GM18861 (cell line): ENCODE results near the gene ARHGAP42.

Experiments used
- ATAC-seq: cut with Tn5 transposase; IDR thresholded peaks from one replicate; pipeline ENCODE4 v1.9.1; 2021; ENCODE audit not compliant: unreplicated experiment

ARHGAP42 gene

DNA sequence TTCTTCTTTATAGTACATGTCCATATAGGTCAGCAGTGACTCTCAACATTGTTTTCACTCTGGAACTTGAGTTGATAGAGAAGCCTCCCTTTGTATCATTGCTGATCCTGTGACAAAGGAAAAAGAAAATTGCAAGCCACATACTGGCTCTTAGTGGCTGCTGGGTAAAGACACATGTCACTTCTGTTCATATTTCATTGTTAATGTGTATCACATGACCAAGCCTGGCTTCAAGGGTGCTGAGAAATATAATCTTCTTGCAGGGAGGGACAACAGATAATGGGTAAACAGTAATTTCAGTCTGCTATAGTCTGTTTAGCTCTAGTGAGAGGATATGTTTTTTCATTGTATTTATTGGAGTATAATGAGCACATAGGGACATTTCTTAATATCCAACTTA lies 269.3 kb downstream of the ARHGAP42 start:
- no peak for ATAC-seq

DNA sequence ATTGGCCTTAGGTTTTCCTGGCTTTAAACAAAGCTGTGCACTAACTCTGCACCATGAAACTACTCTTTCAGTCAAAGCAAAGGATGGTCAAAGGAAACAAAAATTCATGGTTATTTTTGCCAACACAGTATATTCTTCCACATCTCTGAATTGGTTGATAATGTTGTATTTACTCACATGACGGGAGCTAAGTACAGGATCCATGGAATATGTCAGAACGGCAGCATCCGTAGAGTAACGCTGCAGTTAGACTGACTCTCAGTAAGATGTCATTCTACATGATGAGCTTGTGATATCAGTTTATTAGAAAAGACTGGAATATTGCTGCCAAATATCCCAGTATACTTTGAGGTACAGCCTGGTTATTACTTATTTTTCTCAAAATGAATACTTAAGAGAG lies 270.4 kb downstream of the ARHGAP42 start:
- no peak for ATAC-seq

DNA sequence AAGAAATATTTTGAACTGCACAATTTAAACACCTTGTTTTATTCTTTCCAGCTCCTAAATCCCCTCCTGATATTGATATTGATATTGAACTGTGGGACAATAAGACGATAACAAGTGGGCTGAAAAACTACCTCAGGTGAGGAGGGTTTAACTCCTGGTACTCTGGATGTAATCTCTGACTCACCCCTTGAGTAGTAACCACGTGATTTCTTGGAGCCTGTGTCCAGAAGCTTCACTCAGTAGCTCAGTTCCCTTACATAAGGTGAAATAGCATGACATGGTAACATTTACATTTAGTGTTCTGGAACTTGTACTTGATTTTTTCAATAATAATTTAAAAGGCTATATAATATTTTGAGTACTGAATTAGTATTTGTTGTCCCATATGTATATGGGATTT lies 274.5 kb downstream of the ARHGAP42 start:
- no peak for ATAC-seq

DNA sequence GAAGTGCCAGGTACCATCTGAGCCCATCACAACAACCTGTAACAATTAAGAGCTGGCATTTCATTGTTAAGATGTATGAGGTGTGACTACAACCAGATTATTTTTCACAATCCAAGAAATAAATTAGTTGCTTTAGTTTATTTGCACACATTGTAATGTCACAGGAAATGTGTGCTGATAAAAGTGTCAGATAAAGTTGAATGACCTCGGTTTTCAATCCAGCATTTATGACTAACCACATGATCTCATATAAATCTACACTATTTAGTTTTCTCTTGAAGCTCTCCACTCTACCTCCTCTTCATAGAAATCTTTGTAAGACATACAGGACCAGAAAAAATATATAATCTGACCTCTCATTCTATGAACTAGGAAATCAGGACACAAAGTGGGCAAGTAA lies 276.3 kb downstream of the ARHGAP42 start:
- no peak for ATAC-seq

DNA sequence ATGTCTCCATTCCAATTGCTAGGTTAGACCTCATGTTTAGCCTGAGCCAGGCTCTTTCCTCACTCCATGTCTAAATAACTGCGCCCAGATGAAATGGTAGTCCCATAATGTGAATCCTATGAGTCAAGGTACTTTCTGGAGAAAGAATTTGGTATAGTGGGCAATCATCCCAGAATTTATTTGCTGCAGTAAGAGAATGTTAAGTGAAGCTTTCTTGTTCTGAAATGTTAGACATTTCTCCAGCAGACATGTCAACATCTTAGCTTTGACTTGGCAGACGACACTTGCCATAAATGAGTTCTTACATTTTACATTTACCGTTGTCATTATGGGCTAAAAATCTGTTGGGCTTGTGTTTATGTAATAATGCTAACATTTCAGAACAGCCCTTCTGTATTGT lies 277.3 kb downstream of the ARHGAP42 start:
- no peak for ATAC-seq

DNA sequence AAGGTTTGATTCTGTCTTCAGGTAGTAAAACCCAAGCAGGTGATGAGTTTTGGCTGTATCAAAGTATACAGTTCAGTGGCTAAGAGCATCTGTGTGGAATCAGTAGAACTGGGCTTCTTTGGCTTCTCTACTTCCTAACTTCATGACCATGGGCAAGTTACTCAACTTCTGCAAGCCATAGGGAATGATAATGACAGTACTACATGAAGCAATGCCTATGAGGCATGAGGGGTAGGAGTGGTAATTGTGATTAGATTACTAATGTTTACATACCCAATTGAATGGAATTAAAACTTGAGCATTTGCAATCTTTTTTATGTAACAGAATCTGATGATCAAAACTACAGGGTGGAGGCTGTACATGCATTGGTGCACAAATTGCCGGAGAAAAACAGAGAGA lies 278.3 kb downstream of the ARHGAP42 start:
- no peak for ATAC-seq

DNA sequence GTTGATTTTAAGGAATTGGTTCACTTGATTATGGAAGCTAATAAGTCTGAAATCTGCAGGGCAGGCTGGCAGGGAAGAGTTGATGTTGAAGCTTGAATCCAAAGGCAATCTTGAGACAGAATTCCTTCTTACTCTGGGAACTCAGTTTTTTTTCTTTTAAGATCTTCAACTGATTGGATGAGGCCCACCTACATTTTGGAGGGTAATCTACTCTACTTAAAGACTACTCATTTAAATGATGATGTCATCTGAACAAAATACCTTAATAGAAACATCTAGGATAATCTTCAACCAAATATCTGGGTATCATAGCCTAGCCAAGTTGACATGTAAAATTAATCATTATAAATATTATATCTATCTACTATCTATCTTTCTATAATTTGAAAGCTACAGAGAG lies 279.3 kb downstream of the ARHGAP42 start:
- no peak for ATAC-seq

DNA sequence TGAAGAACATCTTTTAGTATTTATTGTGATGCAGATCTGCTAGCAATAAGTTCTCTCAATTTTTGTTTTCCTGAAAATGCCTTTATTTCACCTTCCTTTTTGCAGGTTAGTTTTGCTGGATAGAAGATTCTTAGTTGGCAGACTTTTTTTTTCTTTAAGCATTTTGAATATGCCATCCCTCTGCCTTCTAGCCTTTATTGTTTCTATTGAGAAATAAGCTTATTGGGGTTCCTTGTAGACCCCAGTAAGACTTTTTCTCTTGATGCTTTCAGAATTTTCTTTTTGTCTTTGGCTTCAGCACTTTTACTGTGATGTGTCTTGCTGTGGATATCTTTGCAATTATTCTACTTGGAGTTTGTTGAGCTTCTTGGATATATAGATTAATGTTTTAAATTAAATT lies 281.9 kb downstream of the ARHGAP42 start:
- no peak for ATAC-seq

DNA sequence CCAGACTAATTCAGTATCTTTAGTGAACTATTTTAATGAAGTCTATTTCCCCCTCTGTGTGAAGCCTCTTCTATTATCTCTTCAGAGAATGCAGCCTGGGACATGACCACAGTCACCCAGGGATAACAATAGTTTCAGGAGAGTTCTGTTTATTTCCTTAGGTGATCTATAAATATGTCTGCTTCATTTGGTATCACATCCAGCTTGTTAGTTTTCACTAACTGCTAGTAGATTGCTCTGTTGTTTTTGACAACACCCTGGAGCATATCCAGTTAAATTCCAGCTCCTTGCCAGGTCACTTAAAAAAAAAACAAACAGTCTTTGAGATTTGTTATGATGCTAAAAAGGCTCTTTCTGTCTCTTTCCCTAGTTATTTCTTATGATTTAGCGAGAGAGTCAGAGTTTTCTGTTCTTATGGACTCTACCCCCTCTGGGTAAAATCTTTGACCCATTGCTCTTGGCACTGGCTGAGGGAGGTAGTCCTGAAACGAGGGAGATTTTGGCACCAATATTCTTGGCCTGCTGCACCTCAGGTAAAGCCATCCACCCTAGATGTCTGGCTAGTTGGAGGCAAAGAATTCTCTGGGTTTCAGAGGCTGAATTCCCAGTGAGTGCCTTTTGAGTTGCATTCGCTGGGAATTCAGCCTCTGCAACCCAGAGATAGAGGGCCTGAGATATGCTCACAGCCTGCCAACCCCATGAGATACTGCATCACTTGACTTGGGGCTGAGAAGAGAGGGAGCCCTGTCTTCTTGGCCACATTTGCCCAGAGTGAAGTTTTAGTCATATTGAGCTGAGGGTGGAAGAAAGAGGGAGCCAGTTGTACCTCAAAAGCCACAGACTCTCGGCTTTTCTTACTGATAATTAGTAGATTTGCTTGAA lies 283.4 kb downstream of the ARHGAP42 start:
- ATAC-seq, result no peak

DNA sequence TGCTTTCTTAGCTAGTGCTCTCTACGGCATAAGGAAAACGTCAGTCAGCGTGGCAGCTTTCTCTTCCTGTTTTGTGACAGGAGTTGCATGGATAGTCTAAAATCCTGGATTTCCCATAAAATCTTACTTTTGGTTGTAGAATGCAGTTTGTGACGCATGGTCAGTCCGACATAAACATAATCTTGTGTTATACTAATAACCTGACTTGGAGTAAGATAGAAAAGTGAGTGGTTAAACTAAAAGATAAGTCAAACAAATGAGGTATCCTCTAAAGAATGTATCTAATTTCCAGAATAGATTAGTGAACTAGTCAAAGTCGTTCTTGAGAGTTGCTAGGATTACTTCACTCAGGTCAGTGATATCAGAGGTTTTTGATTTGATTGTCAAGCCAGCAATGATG lies 285.0 kb downstream of the ARHGAP42 start:
- no peak for ATAC-seq

DNA sequence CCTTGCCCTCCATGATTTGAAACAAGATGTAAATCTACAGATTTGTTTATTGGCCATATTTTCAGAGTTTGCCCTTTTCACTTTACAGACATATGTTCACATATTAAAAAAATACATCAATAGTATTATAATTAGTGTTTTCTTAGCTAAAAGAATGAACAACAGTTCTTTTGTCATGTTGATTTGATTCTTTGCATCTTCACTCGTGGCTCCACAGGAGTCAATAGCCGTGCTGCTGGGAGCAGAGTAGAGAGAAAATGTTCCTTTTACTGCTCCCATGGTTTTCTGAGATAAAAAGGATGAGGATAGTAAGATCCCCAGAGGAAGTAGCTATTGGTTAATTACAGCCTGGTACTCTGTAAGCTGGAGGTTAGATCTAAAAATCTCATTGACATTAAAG lies 291.4 kb downstream of the ARHGAP42 start:
- no peak for ATAC-seq

DNA sequence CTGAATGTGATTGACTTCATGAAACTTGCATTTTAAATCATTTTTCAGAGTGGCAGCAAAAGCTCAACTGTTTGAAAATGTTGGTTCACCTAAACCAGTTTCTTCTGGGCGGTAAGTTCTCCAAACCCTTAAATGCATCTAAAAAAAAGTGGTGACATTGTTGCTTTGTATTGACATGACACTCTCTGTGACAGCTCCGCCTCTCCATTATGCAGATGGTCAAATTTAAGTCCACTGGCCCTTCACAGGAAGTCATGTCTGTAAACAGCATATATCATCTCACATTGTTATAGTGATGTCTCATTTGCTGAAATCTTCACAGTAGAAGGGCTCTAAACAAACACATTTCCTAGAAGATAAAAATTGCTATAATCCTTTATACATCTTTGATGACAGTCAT lies 291.9 kb downstream of the ARHGAP42 start:
- no peak for ATAC-seq

DNA sequence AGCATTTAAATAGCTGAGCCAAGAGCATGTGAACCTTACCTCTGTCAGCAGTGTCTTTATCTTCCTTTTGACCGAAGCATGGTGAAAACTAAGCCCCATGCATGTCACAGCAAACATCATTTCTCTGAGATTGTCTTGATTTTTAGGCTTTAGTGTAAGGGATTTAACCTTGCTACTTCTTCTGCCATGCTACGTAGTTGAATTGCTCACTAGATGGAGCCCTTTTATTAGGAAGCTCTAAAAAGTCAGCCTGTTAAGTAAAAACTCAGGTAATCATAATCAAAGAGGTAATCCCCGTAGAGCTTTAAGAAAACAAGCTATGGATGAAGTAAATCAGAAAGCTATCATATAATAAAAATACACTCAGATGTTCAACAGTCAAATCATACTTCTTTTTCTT lies 293.1 kb downstream of the ARHGAP42 start:
- no peak for ATAC-seq

DNA sequence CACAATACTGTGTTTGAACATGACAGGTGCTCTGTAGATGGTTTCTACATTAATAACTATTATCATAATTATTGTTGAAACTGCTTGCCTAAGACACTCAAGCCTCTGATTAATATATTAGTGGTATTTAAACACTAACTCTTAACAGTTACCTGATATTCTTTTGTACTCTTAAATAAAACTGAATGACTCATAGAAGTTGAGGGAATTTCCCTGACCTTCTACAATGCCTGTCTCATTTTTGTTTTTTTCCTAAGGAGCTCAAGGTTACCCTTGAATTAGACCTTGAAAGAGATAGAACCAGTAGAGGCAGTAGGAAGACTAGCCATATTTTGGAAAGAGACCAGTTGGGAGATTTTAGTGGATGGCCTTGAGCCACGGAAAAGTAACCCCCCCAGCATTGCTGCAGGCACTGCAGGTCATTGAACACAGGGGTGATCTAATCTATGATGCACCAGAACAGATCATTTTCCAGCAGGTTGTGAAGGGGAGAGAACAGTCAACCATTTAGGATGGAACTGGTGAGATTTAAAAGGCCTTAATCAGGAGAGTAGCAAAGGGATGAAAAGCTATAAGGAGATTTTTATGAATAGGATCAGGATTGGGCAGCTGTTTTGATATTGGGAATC lies 294.2 kb downstream of the ARHGAP42 start:
- no peak for ATAC-seq

DNA sequence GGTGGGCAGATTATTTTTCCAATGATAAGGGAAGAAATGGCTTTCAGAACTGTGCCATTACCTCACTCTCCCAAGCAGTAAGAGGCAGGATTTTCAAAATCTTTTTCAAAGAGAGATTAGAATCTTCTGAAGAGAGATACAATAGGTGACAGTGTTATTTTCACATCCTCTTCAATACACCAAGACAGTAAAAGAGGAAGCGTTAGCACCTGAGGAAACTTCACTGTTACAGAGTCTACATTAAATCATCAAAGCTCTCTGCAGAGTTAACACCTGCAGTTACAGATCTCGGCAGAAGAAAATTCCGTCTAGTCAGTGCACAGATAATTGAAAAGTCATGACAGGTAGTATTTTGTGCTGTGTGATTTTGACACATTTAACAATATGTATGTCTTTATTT lies 297.6 kb downstream of the ARHGAP42 start:
- no peak for ATAC-seq

DNA sequence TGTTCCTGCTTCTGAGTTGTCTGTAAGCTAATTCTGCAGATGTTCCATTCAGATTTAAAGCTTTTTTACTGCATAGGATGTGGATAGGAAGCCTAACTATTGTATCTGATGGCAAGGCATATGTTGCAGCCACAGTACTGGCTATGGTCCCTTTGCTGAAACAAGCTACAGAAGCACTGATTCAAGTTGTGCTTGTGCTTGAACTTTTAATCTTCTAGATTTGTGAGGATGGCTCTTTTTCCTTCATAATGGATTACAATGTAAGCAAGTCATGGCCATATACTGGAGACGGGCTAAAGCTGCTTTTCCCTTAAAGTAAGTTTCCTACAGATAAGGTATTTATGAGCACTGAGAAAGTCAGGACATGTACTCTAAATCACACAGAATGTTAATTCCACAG lies 303.8 kb downstream of the ARHGAP42 start:
- ATAC-seq, result no peak

DNA sequence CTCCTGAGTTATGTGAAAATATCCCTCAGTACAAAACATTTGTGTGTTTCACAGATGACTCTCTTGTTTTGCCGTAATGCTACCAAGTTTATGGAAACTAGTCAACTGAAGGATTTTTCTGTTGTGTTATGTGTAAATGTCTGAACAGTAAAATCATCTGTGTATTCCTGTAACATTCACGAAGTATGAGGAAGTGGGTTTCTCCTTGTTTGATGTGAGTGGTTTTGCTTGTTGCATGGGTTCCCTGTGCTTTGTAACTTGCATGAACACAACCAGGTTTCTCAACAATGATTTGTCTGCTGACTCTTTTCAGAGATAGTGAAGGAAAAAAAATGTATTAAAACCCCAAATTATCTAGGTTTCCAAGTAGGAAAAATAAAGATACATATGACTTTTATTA lies 304.5 kb downstream of the ARHGAP42 start:
- ATAC-seq, result no peak

DNA sequence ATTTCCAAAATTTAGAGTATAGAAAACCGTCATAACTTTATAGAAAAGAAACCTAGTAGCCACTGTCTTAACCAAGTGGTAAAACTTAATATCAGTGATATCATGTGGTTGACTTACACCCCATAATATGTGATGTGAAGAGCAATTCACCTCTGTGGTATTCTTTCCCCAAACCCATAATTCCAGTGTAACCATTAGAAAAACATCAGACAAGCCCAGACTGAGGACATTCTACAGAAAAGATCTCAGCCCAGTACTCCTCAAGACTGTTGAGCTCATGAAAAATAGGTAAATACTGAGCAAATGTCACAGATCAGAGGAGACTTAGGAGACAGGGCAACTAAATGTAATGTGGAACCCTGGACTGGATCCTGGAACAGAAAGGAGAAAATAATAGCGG lies 307.9 kb downstream of the ARHGAP42 start:
- no peak for ATAC-seq

DNA sequence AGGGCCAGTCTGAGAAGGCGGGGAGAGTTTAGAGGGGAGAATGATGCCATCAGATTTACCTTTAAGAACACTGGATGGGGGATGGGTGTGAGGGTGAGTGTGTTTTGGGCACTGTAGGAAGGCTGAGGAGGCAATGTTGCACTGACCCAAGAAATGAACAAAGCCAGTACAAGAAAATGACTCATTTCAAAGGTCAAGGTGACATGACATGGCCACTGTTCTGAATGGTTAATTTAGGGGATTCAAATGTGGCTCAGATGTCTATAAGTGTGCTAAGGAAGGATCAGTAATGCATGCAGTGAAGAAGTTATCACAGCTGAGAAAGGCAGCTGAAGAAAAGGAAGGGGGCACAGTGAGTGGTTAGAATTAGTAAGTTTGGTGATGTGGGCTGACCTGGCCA lies 312.7 kb downstream of the ARHGAP42 start:
- no peak for ATAC-seq

DNA sequence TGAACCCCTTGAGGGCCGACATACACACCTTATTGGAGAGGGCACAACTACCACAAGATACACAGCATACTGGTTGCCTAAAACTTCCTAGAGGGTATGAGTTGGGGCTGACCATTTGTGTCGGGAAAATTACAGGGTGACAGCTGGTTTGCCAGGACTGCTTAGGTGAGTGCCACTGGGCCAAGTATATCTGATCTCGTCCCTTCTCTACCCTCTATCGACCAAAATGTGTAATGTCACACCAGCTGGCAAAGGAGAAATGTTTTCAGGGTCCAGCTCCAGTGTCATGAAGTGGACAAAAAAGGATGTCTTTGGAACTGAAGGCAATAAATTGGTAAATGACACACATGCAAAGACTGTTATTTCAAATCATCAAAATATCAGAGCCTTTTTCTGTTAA lies 316.4 kb downstream of the ARHGAP42 start:
- ATAC-seq, result peak; percentile 67

DNA sequence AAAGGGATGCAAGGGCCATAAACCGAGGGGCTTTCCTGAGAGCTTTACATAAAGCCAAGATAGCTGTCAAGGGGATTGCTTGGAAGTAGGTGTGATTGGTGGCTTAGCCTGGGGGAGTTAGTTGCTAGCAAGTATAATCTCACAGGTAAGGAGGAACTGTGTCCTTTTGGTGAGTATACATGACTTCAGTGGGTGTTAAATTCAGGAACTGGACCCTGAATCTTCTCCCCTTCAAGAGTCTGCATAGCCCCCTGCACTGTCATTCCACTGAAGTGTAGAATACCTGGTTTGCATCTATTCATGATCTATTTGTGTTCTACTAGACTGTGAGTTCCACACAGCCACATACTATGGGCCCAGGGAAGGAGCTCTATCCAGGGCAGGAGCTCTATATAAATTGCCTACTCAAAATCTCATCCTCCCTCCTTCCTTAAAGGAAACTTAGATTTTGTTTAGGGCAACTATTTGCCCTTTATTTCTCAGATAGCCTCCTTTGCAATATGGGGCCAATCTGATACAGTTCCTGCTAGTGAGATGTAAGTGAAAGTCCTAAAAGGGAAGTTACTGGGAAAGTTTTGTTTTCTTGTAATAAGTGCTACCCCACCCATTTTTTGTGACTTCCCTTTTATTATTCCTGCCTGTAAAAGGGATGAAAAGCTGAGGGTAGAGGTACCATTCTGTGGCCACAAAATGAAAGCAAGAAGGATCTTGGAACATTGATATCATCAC lies 322.0 kb downstream of the ARHGAP42 start:
- ATAC-seq, result no peak

DNA sequence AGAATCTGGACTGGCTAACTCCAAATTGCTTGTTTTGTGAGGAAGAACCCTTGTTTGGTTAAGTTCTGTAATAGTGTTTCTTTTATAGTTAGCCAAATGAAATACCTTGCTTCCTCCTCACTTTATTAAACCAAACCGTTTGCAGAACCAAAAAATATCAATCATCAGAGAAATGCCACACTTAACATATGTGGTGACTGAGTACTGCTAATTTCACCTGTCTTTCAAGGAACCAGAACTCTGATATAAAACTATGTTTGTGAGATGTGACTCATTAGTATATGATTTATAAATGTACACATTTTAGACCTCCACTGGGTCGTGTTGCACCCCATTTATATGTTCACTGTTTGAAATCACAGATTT lies 322.6 kb downstream of the ARHGAP42 start:
- no peak for ATAC-seq
